Measurements from ENCODE around the gene PVALB.

The PVALB gene, protein sequence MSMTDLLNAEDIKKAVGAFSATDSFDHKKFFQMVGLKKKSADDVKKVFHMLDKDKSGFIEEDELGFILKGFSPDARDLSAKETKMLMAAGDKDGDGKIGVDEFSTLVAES

DNA sequence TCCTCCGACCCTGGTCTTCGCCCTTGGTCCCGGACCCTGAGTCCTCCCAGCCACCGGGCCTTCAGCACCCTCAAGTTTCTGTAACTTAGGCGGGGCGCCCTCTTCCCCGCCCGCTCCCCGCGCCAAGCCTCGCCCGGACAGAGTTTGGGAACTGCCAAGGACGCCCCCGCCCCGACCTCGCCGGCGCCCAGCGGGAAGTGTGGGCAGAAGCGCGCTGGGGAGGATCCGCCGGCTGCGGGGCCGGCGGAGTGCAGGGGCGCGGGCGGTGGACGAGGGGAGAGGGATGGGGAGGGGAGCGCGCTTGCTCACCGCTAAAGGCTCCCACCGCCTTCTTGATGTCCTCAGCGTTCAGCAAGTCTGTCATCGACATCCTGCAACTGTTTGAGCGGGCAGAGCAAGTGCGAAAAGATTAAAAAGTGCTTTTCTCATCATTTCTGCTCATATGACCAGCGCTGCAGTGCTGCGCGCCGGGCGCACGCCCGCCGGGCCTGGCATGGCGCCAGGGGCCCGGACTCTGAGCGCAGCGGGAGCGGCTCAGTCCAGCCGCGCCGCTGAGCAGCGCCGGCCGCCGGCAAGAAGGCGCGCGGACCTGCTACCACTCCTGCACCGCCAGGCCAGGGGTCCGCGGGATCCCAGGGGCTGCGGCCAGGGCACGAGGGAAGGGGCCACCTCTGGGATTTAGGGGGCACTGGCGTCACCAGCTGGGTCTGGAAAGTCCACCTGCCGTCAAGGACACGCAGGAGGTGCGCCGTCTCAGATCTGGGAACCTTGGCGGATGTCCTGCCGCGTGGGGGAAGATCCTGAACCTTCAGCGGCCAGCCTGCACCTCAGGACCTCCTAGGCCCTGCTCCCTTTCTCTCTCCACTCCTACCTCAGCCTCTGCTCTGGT lies at the start of gene PVALB:
PVALB (minus strand) TSS at position 400 of the 889 bp plus-strand sequence; CDS start at position 370, 30 bp downstream.
- DNase-seq (ENCODE audit: low read depth) = no peak

DNA sequence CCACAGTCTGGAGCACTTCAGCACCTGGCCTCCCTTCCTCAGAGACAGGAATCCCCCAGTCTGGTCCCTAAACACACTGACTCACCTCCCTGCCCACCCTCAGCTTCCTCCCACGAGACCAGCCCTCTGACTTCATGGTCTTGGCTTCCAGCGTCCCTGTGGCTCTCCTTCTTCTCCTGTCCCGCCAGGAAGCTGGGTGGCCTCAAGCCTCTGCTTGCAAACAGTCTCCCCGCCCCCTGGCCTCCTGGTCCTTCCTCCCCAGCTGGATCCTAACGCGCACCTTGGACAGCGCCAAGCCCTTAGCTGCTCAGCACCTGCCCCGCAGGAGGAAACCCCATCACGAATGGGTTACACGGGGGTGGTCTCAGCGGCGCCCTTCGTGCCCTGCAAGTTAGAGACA lies 48.5 kb upstream of the PVALB start:
- DNase-seq (ENCODE audit: low read depth) = no peak

DNA sequence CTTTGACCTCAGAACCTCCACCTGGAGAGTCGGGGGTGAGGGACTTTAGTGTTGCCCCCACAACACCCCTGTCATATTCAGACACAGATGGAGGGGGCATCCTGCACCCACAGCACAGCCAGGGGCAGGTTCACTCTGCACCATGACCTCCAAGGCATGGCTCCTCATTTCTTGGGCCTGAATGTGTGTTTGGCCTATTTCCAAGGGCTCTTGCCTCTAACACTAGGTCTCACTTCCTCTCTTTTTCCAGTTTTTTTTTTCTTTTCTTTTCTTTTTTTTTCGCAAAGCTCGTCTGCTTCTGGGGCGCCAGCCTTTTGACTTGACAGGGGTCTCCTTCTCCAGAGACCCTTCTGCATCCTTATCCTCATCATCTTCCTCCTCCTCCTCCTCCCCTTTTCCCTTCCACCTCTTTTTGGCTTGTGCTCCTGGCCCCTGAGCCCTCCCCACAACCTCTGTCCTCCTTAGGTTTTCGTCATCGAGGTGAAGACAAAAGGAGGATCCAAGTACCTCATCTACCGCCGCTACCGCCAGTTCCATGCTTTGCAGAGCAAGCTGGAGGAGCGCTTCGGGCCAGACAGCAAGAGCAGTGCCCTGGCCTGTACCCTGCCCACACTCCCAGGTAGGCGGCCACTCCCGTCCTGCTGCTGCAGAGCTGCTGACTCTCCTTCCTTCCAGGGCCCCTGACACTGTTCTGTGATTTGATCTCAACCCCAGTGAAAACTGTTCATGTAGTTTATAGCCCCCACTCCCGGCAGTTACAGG lies 47.8 kb upstream of the PVALB start:
- DNase-seq (ENCODE audit: low read depth) = no peak

DNA sequence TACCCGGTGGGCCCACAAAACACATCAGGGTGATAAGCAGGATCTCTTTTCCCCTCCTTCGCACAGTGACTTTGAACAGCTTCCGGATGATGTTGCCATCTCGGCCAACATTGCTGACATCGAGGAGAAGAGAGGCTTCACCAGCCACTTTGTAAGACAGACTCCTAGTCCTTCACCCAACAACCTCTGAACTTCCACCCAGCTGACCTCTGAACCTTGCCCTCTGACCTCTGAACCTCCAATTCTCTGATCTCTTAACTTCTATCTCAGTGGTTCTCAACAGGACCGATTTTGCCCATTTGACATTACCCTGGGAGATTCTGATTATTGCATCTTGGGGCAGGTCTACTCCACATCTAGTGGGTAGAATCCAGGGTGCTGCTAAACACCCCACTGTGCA lies 47.1 kb upstream of the PVALB start:
- DNase-seq (ENCODE audit: low read depth) = no peak

DNA sequence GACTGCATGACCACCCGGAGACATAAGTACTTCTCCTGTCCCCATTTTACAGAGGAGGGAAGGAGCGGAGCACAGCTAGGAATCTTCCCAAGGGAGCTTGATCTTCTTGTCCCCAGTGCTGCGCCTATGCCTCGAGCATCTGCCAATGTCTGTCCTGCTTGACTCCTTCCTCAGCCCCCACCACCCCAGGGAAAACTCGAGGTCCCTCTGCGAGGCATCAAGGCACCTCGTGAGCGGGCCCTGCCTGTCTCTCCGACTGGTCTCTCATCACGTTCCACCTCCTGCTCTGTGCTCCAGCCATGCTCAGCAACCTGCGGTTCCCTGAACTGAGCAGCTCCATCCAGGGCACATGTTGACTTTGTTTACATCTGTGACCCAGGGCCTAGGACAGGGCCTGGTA lies 46.4 kb upstream of the PVALB start:
- no peak for DNase-seq (ENCODE audit: low read depth)

DNA sequence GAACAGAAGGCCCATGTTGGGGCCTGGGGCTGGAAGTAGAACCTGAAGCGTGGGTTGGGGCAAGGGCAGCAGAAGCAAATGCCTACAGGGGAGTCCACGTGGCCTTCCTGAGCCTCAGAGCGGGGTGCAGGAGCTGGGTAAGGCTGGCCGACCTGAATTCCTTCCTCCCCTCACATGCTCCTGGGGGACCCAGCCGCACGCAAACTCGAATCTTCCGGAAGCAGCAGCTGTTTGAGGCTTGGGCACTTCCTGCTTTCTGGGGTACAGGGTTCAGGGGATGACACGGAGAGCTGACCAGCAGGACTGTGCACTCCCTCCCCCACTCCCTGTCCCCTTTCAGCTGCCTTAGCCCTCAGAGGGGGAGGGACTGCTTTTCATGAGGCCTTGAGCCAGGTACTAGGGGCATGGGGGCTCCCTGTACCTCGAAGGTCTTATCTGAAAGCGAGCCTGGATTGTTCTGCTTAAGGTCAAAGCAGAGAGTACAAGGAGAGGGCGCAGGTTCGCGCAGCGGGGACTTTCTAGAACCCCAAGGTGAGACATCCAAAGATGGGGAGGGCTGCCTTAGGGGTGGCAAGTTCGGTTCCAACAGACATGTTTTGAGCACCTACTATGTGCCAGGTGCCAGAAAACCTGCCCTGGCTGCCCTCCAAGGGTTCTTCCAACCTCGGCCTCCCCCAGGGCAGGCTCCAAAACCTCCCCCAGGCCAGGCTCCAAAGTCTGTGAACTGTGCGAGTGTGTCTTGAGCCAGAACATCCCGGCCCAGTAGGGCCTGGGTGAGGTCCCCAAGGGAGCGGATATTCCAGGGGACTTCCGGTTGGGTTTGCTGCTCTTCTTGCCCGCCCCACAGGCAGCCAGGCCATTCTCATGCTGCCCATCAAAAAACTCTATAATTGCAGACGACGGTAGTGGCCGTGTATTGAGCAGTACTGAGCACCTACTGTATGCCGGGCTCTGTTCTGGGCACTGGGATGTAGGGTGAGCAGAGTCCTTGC lies 45.7 kb upstream of the PVALB start:
- no peak for DNase-seq (ENCODE audit: low read depth)

DNA sequence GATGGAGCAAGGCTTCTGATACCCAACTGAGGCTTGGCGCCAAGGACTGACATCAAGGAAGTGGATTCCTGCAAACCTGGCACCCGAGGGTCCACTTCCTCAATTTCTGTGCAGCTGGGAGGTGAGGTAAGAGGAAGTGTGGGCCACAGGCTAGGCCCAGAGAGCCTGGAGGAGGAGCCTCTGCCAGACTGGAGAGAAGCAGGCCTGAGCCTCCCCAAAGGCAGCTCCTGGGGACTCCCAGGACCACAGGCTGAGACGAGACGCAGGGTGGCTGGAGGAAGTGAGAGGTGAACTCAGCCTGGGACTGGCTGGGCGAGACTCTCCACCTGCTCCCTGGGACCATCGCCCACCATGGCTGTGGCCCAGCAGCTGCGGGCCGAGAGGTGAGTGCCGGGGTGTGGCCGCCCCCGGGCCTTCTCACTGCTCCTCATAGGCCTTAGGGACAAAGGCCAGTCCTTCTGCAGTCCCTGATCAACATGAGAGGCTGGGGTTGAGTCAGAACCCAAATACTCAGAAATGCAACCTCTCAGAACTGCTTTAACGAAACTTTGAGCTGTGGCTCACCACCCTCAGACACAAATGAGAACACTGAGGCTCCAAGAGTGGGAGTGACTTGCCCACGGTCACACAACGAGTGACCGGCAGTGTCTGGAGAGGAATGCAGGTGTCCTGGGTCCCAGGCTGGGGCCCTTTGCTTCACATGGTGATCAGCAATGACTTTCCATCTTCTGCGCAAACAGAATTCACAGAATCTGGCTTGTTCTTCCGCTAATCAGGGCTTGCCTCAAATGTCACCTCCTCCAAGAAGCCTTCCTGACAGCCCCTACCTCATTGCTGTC lies 44.2 kb upstream of the PVALB start, which contains the start of gene NCF4:
NCF4 (plus strand) TSS at position 186 of the 839 bp plus-strand sequence; CDS start at position 352, 166 bp downstream.
- no peak for DNase-seq (ENCODE audit: low read depth)

DNA sequence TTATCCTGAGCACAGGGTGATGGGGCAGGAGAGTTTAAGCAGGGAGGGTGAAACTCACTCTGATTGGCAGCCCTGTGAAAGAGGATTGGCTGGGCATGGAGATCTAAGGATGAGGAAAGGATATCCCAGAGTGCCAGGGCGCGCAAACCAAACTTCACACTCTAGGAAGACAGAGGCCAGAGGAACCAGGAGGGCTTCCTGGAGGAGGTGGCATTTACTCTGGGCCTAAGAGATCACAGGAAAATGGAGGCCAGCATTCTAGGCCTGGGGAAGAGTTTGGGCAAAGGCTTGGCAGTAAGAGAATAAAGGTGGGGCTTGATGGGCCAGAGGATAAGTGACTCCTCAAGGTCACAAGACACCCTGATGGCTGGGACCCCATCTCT lies 43.6 kb upstream of the PVALB start:
- no peak for DNase-seq (ENCODE audit: low read depth)

DNA sequence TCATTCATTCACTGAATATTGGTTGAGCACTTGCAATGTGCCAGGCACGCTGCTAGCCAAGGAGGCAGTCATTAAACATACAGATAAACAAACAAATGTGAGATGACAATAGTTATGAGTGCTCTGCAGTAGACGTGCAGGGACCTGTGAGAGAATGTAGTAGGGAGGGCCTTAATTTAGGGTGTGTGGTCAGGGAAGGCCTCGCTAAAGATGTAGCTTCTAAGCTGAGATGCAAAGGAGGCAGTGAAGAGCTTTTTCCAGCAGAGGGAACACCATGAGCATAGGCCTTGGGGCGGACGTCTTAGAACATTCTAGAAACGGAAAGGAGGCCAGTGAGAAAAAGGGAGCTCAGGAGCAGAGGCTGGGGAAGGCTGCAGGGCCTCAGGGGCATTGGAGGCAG lies 43.2 kb upstream of the PVALB start:
- DNase-seq (ENCODE audit: low read depth) = no peak

DNA sequence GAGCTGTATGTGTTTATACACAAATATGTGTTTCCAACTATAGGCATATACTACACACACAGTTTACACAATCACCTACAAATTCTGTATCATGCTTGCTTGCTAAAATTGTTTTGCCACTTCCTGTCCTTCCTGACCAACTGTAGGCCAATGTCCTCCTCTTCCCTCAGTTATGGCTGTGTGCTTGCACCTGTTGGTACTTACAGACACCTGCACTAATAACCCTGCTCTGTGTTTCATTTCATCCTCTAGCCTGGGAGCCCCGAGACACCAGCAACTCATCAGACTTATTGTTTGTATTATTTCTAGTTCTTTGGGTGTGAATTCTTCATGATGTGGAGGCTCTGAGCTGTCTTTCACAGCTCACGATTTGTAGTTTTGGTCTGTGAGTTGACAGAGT lies 42.1 kb upstream of the PVALB start:
- no peak for DNase-seq (ENCODE audit: low read depth)

DNA sequence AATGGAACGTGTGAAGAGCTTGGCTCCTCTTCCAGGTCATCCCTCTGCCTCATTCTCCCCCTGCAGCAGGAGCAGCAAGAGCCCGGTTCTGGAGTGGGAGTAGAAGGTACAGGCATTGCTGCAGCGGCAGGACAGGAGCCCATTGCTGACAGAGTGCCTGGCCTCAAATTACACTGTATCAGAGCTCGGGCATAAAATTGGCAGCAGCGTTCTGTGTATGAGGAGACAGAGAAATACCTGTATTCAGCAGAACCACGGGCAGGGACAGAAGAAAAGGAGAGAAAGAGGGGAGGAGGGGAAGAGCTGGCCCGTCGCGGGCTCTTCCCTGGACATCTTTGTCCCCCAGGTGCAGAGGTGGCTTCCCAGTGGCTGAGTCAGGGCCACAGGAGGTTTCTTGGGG lies 41.3 kb upstream of the PVALB start:
- no peak for DNase-seq (ENCODE audit: low read depth)

DNA sequence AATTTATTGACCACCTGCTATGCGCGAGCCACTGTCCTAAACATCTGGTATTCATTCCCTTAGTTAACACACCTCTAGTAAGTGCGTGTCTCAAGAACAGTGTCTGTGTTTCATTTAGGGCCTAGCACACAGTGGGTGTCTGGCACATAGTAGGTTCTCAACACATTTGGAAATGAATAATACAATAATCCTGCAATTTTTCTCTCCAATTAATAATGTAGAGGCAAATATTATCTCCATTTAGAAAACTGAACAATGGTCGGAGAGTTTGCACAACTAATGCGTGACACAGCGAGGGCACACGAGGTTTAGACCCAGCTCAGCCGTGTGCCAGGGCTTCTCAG lies 39.9 kb upstream of the PVALB start:
- no peak for DNase-seq (ENCODE audit: low read depth)

DNA sequence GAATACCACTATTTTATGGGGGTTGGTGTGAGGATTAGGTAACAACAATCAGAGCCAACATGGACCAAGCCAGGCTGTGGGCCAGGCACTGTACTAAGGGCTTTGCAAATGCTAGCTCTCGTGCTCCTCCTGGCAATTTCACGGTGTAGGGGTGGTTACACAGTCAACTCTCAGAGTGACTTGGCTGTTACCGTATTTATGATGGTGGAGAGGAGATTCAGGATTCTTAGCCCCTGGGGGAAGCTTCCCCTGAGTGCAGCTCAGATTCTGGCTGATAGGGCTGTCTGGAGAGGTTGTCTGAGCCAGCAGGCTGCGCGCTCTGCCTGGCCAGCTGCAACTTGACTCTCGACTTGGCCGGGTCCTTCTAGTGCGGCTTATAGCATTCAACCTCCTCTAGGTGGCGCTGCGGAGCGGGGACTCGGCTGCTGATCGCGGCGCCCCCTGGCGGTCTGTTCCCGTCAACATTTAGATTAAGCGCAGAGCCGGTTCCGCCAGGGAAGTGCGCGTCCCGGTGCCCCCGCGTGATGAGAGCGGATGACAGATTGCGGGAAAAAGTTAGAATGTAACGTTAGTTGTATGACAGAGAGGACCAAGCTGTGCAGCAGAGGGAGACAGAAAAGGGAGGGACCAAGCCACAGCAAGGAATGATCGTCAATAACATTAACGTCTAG lies 39.4 kb upstream of the PVALB start:
- peak; percentile 31 for DNase-seq (ENCODE audit: low read depth)

DNA sequence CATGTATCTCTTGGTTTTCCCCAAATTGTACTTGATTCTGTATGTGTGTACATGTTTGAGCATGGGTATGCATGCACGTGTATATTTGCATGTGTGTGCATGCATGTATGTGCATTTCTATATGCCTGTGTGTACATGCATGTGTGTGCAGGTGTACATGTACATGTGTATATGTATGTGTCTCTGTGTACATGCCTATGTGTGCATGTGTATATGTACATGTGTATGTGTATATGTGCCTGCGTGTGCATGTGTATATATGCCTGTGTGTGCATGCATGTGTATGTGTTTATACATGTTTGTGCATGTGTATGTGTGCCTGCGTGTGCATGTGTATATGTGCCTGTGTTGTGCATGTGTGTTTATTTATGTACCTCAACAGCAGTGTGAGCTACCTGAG lies 38.6 kb upstream of the PVALB start:
- DNase-seq (ENCODE audit: low read depth) = no peak

DNA sequence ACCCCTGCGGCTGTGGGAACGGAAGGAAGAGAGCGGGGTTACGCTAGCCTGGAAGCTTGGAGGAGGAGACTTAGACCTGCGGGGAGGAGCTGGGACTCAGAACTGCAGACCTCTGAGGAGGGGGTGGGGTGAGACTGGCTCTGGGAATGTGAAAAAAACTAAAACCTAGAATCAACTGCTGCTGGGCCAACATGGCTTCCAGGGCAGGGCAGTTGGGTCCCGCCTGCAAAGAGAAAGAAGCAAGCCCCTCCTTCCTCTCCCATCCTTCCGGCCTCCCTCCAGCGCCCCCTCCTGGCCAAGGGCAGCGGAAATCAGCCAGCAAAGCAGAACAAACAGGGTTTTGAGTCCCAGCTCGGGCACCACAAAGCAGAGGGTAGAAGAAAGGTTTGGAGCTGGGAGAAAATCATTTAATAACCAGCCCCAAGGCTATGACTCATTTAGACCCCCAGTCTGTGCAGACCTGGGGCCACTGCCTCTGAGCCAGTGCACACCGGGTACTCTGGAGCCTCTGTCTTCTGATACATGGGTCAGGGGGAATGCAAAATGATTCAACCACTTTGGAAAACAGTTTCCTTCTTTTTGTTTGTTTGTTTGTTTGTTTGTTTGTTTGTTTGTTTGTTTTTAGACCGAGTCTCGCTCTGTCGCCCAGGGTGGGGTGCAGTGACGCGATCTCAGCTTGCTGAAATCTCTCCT lies 36.7 kb upstream of the PVALB start:
- no peak for DNase-seq (ENCODE audit: low read depth)

DNA sequence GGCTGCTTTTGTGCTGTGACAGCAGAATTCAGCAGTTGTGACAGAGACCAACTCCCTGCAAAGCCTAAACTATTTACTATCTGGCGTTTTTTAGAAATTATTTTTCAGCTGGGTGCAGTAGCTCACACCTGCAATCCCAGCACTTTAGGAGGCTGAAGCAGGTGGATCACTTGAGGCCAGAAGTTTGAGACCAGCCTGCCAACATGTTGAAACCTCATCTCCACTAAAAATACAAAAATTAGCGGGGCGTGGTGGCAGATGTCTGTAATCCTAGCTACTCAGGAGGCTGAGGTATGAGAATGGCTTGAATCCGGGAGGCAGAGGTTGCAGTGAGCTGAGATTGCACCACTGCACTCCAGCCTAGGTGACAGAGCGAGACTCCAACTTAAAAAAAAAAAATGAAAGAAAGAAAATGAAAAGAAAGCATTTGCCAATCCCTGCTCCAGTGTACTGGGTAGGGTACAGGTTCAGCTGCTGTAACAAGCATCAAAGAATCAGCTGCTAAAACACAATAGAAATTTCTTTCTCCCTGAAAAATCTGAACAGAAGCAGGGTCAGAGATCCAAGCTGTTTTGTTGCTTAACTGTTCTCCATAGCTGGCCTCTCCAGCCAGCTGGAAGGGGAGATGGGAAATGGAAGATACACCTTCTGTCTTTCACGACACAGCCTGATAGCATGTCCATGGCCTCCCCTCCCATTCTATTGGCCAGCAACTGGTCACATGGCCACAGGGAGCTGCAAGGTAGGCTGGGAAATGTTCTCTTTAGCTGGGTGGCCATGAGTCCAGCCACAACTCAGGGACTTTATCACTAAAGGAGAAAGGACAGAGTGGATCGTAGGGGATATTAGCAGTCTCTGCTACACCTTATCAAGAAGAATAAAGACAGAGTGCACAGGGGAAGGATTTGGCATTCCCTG lies 35.5 kb upstream of the PVALB start:
- DNase-seq (ENCODE audit: low read depth) = no peak

DNA sequence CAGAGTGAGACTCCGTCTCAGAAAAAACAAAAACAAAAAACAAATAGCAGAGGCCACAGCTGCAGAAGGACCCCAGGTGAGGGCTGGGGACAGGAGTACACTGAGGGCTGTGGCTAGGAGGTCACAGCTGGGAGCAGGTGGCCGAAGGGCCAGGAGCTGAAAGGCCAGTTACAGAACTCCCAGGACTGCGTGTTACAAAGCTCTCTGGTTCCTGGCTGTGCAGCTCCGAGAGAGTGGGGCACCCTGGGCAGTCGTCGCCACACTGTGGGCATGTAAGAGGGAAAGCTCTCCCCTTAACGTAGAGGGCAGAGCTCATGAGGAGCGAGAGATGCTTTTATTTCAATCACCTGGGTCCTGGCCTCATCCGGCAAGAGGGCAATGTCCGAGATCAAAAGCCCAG lies 33.8 kb upstream of the PVALB start:
- DNase-seq (ENCODE audit: low read depth) = no peak

DNA sequence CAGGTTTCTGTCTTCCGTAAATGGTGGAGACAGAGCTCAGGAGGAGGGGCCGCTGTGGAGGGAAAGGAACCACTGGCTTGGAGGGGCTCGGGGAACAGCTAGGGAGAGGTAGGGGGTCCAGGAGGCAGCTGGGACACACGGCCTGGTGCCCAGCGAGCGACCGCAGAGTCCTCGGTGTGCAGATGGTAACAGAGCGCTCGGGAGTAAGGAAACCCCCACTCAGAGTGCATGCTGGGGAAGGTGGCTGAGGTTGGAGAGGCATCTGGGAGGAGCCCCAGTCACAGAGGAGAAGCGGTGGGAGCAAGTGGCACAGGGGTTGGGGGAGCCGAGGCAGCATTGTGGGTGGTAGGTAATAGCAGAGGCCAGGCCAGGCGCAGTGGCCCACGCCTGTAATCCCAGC lies 33.2 kb upstream of the PVALB start:
- no peak for DNase-seq (ENCODE audit: low read depth)

DNA sequence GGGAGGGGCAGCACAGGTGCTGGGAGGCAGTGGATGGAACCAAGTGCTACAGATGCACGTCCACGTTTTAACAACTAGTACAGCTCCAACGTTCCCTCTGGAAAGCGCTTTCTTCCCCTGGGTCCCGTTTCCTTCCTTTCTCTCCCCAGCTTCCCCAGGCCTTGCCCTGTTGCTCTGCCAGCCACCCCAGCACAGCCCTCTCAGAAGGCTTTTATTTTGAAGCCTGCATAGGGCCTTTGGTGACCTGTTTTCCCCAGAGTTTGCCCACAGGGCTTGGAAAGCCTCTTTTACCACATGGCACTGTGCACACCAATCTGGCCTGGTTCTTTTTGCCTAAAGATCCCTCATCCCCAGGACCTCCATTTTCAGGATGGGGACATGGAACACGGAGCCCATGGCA lies 30.1 kb upstream of the PVALB start:
- no peak for DNase-seq (ENCODE audit: low read depth)
